ENCODE data around the gene CEP170B. TPM values are rescaled to one million over a fixed set of nuclear protein-coding genes. Genes with fewer than 3 reads are reported as not detected.

Gene CEP170B
- total and polyA plus RNA-seq, 2 donors (not counting 1 experiment from before 2014, with no cell fraction given) = 4.0 to 13.9 TPM

DNA sequence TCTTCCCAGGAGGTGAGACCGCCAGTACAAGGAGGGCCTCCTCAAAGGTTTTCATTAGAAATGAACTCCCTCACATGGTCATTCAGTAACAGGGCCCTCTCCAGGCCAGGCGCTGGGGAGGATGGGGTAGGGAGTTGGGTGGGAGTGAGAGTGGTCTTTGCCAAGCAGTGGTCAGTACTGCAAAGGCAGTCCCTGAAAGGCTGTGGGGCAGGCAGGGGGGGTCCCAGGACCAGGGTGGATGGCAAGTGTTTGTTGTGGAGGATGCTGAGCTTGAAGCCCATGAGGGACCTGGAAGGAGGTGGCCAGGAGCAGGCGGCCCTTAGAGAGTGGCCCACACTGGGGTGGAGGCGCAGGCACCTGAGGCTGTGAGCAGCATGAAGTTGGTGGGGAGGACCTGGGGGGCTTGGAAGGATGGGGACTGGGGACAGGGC, 26.1 kb downstream of the CEP170B start:
- DNase-seq (ENCODE audit: low read depth in 2 of 2) = no peak
- no peaks in the 10 kb centered on the region for H3K27me3 ChIP-seq (ENCODE audit: control insufficient read depth, insufficient read depth, low read length)

DNA sequence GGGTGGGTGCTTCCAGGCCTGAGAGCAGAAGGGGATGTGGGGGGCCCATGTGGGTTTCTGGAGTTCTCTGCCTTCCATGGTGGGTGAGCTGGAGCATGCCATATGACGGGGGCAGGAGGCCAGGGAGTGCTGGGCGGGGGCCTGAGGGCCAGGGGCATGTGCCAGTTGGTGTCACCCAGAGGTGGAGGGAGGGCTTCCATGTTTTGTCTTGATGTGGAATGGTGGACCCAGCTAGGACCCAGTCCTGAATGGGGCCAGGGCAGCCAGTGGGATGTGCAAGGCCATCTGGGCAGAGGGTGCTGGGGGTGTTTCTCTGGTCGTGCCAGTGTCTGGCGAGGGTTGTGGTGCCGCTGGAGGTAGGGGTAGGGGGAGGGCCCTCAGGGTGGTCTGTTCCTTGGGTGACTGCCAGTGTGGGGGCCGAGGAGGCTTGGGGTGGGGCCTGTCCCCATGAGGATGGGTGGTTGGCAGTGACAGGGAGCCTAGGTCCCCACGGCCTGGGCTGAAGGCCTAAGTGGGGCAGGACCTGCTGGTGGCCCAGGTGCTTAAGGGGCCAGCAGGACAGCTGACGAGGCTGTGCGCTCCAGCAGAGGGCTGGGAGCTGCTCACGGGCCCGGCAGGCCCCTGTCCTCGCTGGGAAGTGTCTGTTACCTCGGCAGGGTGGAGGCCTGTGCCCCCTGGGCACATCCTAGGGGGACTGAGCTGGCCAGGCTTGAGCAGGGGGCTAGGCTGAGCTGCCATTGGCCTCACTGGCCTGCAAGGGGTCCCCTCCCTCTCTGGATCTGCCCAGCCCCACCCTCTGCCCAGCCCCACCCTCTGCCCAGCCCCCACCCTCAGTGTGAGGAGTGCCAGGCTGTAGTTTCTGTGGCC, 26.8 kb downstream of the CEP170B start:
- H3K27ac ChIP-seq (ENCODE audit: insufficient read depth, low read length) = no peak overlapping the region
- no peak overlapping the region for H3K4me3 ChIP-seq (replicated peaks in 1 of 4; ENCODE audit: control extremely low read depth in 1 of 4, insufficient read depth in 1 of 4, low read depth in 3 of 4, low read length in 4 of 4)
- H4K20me1 ChIP-seq (ENCODE audit: control insufficient read depth, extremely low read depth, insufficient read depth, low read length) = no peaks in the 10 kb centered on the region
- no peaks in the 10 kb centered on the region for H3K4me1 ChIP-seq (ENCODE audit: control insufficient read depth, extremely low read depth, insufficient read depth, low read length)
- TF ChIP-seq EZH2 (IDR thresholded peaks at IDR 0.05; ENCODE audit: low read length, missing control alignments) = no peak
- TF ChIP-seq, protein P1, sequence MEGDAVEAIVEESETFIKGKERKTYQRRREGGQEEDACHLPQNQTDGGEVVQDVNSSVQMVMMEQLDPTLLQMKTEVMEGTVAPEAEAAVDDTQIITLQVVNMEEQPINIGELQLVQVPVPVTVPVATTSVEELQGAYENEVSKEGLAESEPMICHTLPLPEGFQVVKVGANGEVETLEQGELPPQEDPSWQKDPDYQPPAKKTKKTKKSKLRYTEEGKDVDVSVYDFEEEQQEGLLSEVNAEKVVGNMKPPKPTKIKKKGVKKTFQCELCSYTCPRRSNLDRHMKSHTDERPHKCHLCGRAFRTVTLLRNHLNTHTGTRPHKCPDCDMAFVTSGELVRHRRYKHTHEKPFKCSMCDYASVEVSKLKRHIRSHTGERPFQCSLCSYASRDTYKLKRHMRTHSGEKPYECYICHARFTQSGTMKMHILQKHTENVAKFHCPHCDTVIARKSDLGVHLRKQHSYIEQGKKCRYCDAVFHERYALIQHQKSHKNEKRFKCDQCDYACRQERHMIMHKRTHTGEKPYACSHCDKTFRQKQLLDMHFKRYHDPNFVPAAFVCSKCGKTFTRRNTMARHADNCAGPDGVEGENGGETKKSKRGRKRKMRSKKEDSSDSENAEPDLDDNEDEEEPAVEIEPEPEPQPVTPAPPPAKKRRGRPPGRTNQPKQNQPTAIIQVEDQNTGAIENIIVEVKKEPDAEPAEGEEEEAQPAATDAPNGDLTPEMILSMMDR (conservative IDR thresholded peaks at IDR 0.05 in 1 of 2, IDR thresholded peaks at IDR 0.05 in 1 of 2; ENCODE audit: low read depth in 1 of 2, low read length in 2 of 2) = no peak
- H2AFZ ChIP-seq (ENCODE audit: low read length) = no peak overlapping the region
- H3K36me3 ChIP-seq (ENCODE audit: control insufficient read depth, insufficient read depth, low read length) = peaks cover 11% of the 10 kb centered on the region
- H3K4me2 ChIP-seq (ENCODE audit: extremely low read depth, insufficient read depth, low read length) = no peak overlapping the region
- DNase-seq (ENCODE audit: low read depth in 2 of 2) = no peak
- H3K9ac ChIP-seq (ENCODE audit: insufficient read depth, low read length) = no peak overlapping the region
- H3K79me2 ChIP-seq (ENCODE audit: control insufficient read depth, insufficient read depth, low read length) = no peaks in the 10 kb centered on the region
- H3K27me3 ChIP-seq (ENCODE audit: control insufficient read depth, insufficient read depth, low read length) = no peaks in the 10 kb centered on the region
- no peaks in the 10 kb centered on the region for H3K9me3 ChIP-seq (ENCODE audit: control insufficient read depth, insufficient read depth, low read depth, low read length)

More for the DNA sequence above, 26.1 kb downstream of the CEP170B start:
- Histone ChIP-seq H4K20me1 (ENCODE audit: control insufficient read depth, extremely low read depth, insufficient read depth, low read length) (no peaks in the 10 kb centered on the region), H2AFZ (ENCODE audit: low read length) (no peak overlapping the region), H3K79me2 (ENCODE audit: control insufficient read depth, insufficient read depth, low read length) (no peaks in the 10 kb centered on the region), H3K36me3 (ENCODE audit: control insufficient read depth, insufficient read depth, low read length) (peaks cover 13% of the 10 kb centered on the region), H3K4me1 (ENCODE audit: control insufficient read depth, extremely low read depth, insufficient read depth, low read length) (no peaks in the 10 kb centered on the region), H3K4me2 (ENCODE audit: extremely low read depth, insufficient read depth, low read length) (no peak overlapping the region), H3K4me3 (replicated peaks in 1 of 4; ENCODE audit: control extremely low read depth in 1 of 4, insufficient read depth in 1 of 4, low read depth in 3 of 4, low read length in 4 of 4) (no peak overlapping the region), H3K9me3 (ENCODE audit: control insufficient read depth, insufficient read depth, low read depth, low read length) (no peaks in the 10 kb centered on the region), H3K27ac (ENCODE audit: insufficient read depth, low read length) (no peak overlapping the region), H3K9ac (ENCODE audit: insufficient read depth, low read length) (no peak overlapping the region)
- TF ChIP-seq, protein P1 (conservative IDR thresholded peaks at IDR 0.05 in 1 of 2, IDR thresholded peaks at IDR 0.05 in 1 of 2; ENCODE audit: low read depth in 1 of 2, low read length in 2 of 2) = no peak
- TF ChIP-seq EZH2 (IDR thresholded peaks at IDR 0.05; ENCODE audit: low read length, missing control alignments) = no peak

DNA sequence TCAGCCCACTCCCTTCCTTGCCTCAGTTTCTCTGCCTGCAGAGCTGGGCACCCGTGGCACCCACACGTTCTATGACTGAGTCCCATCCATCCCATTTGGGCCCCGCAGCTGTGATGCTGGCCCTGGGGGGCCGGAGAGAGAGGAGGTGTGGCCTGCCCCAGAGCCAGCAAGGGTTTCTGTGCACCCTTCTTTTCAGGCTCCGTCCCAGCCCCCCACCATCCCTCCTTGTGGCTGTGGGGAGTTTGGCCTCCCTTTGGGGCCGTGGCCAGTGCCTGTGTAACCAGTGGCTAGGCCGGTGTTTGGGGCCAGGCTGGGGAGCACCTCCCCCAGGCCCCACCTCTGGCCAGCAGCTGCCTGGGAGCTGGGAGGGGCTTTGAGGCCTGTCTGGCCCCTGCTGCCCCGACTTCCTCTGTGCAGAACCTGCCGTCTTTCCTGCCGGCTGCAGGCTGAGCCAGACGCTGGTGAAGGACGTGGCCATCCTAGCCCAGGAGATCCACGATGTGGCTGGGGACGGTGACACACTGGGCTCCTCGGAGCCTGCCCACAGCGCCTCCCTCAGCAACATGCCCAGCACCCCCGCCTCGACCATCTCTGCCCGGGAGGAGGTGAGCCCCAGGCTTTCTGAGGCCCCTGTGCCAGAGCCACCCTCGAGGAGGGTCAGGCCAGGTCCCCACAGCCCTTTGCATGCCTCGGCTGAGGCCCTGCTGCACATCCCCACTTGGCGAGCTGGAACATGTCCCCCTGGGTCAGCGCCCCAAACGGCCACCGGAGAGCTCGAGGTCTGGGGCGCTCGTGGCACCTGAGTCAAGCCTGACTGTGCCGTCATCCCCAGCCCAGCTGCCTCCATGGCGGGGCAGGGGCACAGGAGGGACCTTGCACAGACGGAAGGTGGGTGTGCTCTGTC, 27.7 kb downstream of the CEP170B start:
- H2AFZ ChIP-seq (ENCODE audit: low read length) = no peak overlapping the region
- no peaks in the 10 kb centered on the region for H4K20me1 ChIP-seq (ENCODE audit: control insufficient read depth, extremely low read depth, insufficient read depth, low read length)
- no peaks in the 10 kb centered on the region for H3K9me3 ChIP-seq (ENCODE audit: control insufficient read depth, insufficient read depth, low read depth, low read length)
- no peaks in the 10 kb centered on the region for H3K27me3 ChIP-seq (ENCODE audit: control insufficient read depth, insufficient read depth, low read length)
- no peak for DNase-seq (ENCODE audit: low read depth in 2 of 2)
- H3K9ac ChIP-seq (ENCODE audit: insufficient read depth, low read length) = no peak overlapping the region
- no peaks in the 10 kb centered on the region for H3K79me2 ChIP-seq (ENCODE audit: control insufficient read depth, insufficient read depth, low read length)
- no peak overlapping the region for H3K4me3 ChIP-seq (replicated peaks in 1 of 4; ENCODE audit: control extremely low read depth in 1 of 4, insufficient read depth in 1 of 4, low read depth in 3 of 4, low read length in 4 of 4)
- no peak overlapping the region for H3K4me2 ChIP-seq (ENCODE audit: extremely low read depth, insufficient read depth, low read length)
- no peak for TF ChIP-seq EZH2 (IDR thresholded peaks at IDR 0.05; ENCODE audit: low read length, missing control alignments)
- TF ChIP-seq, protein P1 (conservative IDR thresholded peaks at IDR 0.05 in 1 of 2, IDR thresholded peaks at IDR 0.05 in 1 of 2; ENCODE audit: low read depth in 1 of 2, low read length in 2 of 2) = no peak
- peaks cover 6% of the 10 kb centered on the region for H3K36me3 ChIP-seq (ENCODE audit: control insufficient read depth, insufficient read depth, low read length)
- H3K4me1 ChIP-seq (ENCODE audit: control insufficient read depth, extremely low read depth, insufficient read depth, low read length) = no peaks in the 10 kb centered on the region
- no peak overlapping the region for H3K27ac ChIP-seq (ENCODE audit: insufficient read depth, low read length)

All from fibroblast of lung (primary cell).